Activated T-helper 1 cell treated with anti-CD3 and anti-CD28 coated beads, Interleukin-12 subunit alpha, Interleukin-12 subunit beta, Interleukin-2, Interleukin-4 antibody, amounts not matched to agents 30 ng/mL and 10 ng/mL and 1 ng/mL, durations not matched to agents 14 hours and 24 hours and 36 hours (primary cell): Measurements from ENCODE around the gene ALKBH8. TPM values are rescaled to one million over a fixed set of nuclear protein-coding genes. Genes with fewer than 3 reads are reported as not detected.

Experiments
- total RNA-seq: library from RNA; stranded (reverse); gene quantifications from 2 replicates; pipeline ENCODE4 v1.2.3, GENCODE V29; 2022

The ALKBH8 gene
- total RNA-seq, 1 donor from 2014 or later = 14.7 TPM

Other genes with a start within 250 kb of the ALKBH8 start
- 16.5 and 16.7 TPM in 2 replicates for gene CWF19L2, start 107.9 kb downstream of the ALKBH8 start, total RNA-seq
- gene ELMOD1, start 25.4 kb upstream of the ALKBH8 start, total RNA-seq = not detected in 2 replicates
- gene SLN, start 146.3 kb upstream of the ALKBH8 start, total RNA-seq = not detected in 2 replicates